ENCODE data around the gene C22orf15. TPM values are rescaled to one million over a fixed set of nuclear protein-coding genes. Genes with fewer than 3 reads are reported as not detected.

C22orf15 gene
- total RNA-seq, 1 experiment from 2014 or later, result 0.81 TPM

DNA sequence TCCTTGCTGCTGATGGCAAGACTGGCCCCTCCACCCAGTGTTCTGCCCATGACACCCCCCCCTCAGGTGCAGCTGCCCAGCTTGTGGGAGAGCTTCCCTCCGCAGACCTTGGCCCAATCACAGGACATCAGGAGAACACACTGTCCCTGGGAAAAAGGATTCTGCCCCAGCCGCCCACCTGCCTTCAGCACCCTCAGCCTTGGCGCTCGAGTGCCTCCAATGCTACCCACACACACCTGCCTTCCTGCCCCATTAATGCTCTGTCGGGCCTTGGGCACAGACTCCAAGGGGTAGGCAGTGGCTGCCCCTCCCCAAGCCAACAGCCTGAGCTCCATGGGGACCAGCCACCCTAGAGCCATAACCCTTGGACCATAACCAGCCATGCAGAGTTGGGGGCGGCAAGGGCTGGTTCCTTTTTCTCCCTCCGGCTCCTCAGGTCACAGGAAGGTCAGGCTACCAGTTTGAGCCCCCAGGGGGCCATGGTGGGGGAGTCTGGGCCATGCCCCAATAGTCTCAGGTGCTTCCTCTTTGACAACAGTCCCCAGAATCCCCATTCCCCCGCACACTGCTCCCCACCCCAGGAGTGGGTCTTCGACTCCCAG is 10.6 kb upstream of the C22orf15 start:
- no peak overlapping the region for H4K5ac ChIP-seq (ENCODE audit: insufficient read length, low read depth, low read length)
- no peak overlapping the region for H3K9ac ChIP-seq (ENCODE audit: extremely low read depth, insufficient read length, low read length)
- TF ChIP-seq, protein P1, sequence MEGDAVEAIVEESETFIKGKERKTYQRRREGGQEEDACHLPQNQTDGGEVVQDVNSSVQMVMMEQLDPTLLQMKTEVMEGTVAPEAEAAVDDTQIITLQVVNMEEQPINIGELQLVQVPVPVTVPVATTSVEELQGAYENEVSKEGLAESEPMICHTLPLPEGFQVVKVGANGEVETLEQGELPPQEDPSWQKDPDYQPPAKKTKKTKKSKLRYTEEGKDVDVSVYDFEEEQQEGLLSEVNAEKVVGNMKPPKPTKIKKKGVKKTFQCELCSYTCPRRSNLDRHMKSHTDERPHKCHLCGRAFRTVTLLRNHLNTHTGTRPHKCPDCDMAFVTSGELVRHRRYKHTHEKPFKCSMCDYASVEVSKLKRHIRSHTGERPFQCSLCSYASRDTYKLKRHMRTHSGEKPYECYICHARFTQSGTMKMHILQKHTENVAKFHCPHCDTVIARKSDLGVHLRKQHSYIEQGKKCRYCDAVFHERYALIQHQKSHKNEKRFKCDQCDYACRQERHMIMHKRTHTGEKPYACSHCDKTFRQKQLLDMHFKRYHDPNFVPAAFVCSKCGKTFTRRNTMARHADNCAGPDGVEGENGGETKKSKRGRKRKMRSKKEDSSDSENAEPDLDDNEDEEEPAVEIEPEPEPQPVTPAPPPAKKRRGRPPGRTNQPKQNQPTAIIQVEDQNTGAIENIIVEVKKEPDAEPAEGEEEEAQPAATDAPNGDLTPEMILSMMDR (conservative IDR thresholded peaks at IDR 0.05), result no peak
- no peak overlapping the region for H2BK5ac ChIP-seq (ENCODE audit: insufficient read length, low read length)
- Mint-ChIP-seq H3K4me1 (peaks cover 19 to 44% of the 10 kb centered on the region in 2 experiments), H3K9me3 (no peaks in the 10 kb centered on the region; a peak in 1 of 5 replicates), H3K36me3 (ENCODE audit: insufficient read depth in 1 of 3, low read depth in 3 of 3) (no peaks in the 10 kb centered on the region; a peak in 1 of 7 replicates), H3K27me3 (ENCODE audit: low read depth) (peaks cover 8% of the 10 kb centered on the region), H3K4me3 (peak overlapping the region; percentile 77 to 88), H3K27ac (peak overlapping the region in 2 of 3 experiments; percentile 63 to 89; a peak in 3 of 7 replicates)
- no peak overlapping the region for H3T11ph ChIP-seq (ENCODE audit: low read length)
- H3K4me2 ChIP-seq (ENCODE audit: insufficient read depth, insufficient read length, low read length), result peak overlapping the region; percentile 59
- no peak overlapping the region for H4K91ac ChIP-seq (ENCODE audit: insufficient read length, low read depth, low read length)
- no peak for DNase-seq
- no peak overlapping the region for H3K56ac ChIP-seq (ENCODE audit: insufficient read length, low read depth, low read length)
- no peaks in the 10 kb centered on the region for H3K79me2 ChIP-seq (ENCODE audit: insufficient read depth, low read length)
- H3K18ac ChIP-seq (ENCODE audit: insufficient read length, low read depth, low read length), result no peak overlapping the region
- no peak overlapping the region for H3K27ac ChIP-seq (ENCODE audit: insufficient read length, low read depth, low read length)
- H3K4me1 ChIP-seq (ENCODE audit: insufficient read depth, low read length), result no peaks in the 10 kb centered on the region; the same call in 1 of the 2 replicates
- no peak overlapping the region for H2BK12ac ChIP-seq (ENCODE audit: insufficient read length, low read depth, low read length)
- H3K9me3 ChIP-seq (ENCODE audit: control insufficient read depth, low read depth, low read length), result no peaks in the 10 kb centered on the region
- H3K14ac ChIP-seq (ENCODE audit: insufficient read depth, low read length), result no peak overlapping the region
- H3K23ac ChIP-seq (ENCODE audit: insufficient read length, low read depth, low read length), result no peak overlapping the region
- WGBS (ENCODE audit: extremely low coverage, insufficient read length, low lambda C conversion rate), result no CpG with 5 or more reads among the region's 9 CpGs
- H3K4ac ChIP-seq (ENCODE audit: low read depth, low read length), result no peak overlapping the region
- no peak overlapping the region for H2BK15ac ChIP-seq (ENCODE audit: low read depth, low read length)
- H3K79me1 ChIP-seq (ENCODE audit: insufficient read depth, low read depth, low read length, poor library complexity, severe bottlenecking), result no peaks in the 10 kb centered on the region
- H2AK5ac ChIP-seq (ENCODE audit: insufficient read length, low read length), result no peak overlapping the region
- no peak overlapping the region for H2AFZ ChIP-seq (ENCODE audit: low read length)
- H2BK20ac ChIP-seq (ENCODE audit: low read depth, low read length, poor library complexity, severe bottlenecking), result no peak overlapping the region
- H4K8ac ChIP-seq (replicated peaks; ENCODE audit: insufficient read length, low read depth, low read length), result no peak overlapping the region
- no peaks in the 10 kb centered on the region for H3K27me3 ChIP-seq (ENCODE audit: insufficient read depth, low read length)
- no peak overlapping the region for H2BK120ac ChIP-seq (ENCODE audit: low read depth, low read length, poor library complexity, severe bottlenecking)
- no peaks in the 10 kb centered on the region for H4K20me1 ChIP-seq (ENCODE audit: control insufficient read depth, insufficient read depth, insufficient read length)
- H3K23me2 ChIP-seq (ENCODE audit: insufficient read length, low read depth, low read length, poor library complexity, severe bottlenecking), result peaks cover 8% of the 10 kb centered on the region
